CD4-positive, alpha-beta memory T cell (primary cell): Measurements from ENCODE around the gene CCDC198. TPM values are rescaled to one million over a fixed set of nuclear protein-coding genes. Genes with fewer than 3 reads are reported as not detected.

Source experiments
- CTCF ChIA-PET: fragments of 350-600 bp; sonication (Branson Sonifier 250); formaldehyde crosslinking; loops from one replicate; lab custom pipeline; 2021; ENCODE audit warnings: inconsistent platforms; ENCODE audit not compliant: partially characterized antibody; lab: Charles Lee
- POLR2A ChIA-PET: fragments of 350-600 bp; sonication (Branson Sonifier 250); formaldehyde crosslinking; loops from one replicate; lab custom pipeline; 2021; ENCODE audit not compliant: partially characterized antibody; lab: Charles Lee
- DNase-seq, 5 donors: peaks; one replicate each; pipeline versions ENCODE4 v3.0.0 to v3.0.0-alpha.2; 2020 to 2022; ENCODE audit warnings: mixed read lengths in 1 of 5
- H3K27ac ChIP-seq: one replicate; pipeline ENCODE4 v1.7.0; 2013; ENCODE audit warnings: low read depth, low read length
- H3K27me3 ChIP-seq: 2 replicates; pipeline ENCODE4 v1.7.0; 2013; ENCODE audit warnings: mild to moderate bottlenecking, low read length, moderate library complexity; ENCODE audit not compliant: insufficient read depth
- H3K36me3 ChIP-seq: 2 replicates; pipeline ENCODE4 v1.7.0; 2013; ENCODE audit warnings: mild to moderate bottlenecking, low read length, moderate library complexity; ENCODE audit not compliant: insufficient read depth
- H3K4me1 ChIP-seq: 2 replicates; pipeline ENCODE4 v1.7.0; 2013; ENCODE audit warnings: mild to moderate bottlenecking, low read length, moderate library complexity; ENCODE audit not compliant: insufficient read depth
- H3K4me3 ChIP-seq, 2 donors: one replicate each; pipeline ENCODE4 v1.7.0; 2013; ENCODE audit warnings: low read length in 2 of 2, mild to moderate bottlenecking in 1 of 2
- H3K9me3 ChIP-seq, 2 donors: one replicate each; pipeline ENCODE4 v1.7.0; 2013; ENCODE audit warnings: low read length in 2 of 2, control low read depth in 1 of 2; ENCODE audit not compliant: control insufficient read depth in 1 of 2
- H3K27ac Mint-ChIP-seq, 7 donors: one replicate each; pipeline ENCODE4 v1.8.0; 2020 to 2021; ENCODE audit warnings: mixed read lengths in 7 of 7, mild to moderate bottlenecking in 6 of 7, inconsistent platforms in 3 of 7, moderate library complexity in 3 of 7
- H3K27me3 Mint-ChIP-seq, 2 donors: one replicate each; pipeline ENCODE4 v1.8.0; 2020 to 2021; ENCODE audit warnings: mixed read lengths in 2 of 2
- H3K36me3 Mint-ChIP-seq, 2 donors: one replicate each; pipeline ENCODE4 v1.8.0; 2020 to 2021; ENCODE audit warnings: mixed read lengths in 2 of 2, inconsistent platforms in 1 of 2, mild to moderate bottlenecking in 1 of 2
- H3K4me1 Mint-ChIP-seq, 4 donors: one replicate each; pipeline ENCODE4 v1.8.0; 2020 to 2021; ENCODE audit warnings: mixed read lengths in 4 of 4, mild to moderate bottlenecking in 1 of 4
- H3K4me3 Mint-ChIP-seq, 8 donors: one replicate each; pipeline ENCODE4 v1.8.0; 2020 to 2021; ENCODE audit warnings: mixed read lengths in 8 of 8, mild to moderate bottlenecking in 7 of 8, moderate library complexity in 6 of 8, inconsistent platforms in 3 of 8
- H3K9me3 Mint-ChIP-seq, 8 donors: one replicate each; pipeline ENCODE4 v1.8.0; 2020 to 2021; ENCODE audit warnings: mixed read lengths in 8 of 8, mild to moderate bottlenecking in 5 of 8, inconsistent platforms in 3 of 8, moderate library complexity in 1 of 8
- intact Hi-C: fragments of 100-400 bp; cut with micrococcal nuclease; formaldehyde crosslinking; loops from one replicate; pipeline ENCODE4 v1.15.1; 2023
- polyA plus RNA-seq, 2 donors: library from polyadenylated mRNA; unstranded; fragments of 300-500 nt; fragmentation: Illumina TruSeq; gene quantifications; one replicate each; pipeline ENCODE4 v1.2.3, GENCODE V29; 2021
- total RNA-seq, 2 experiments: library from RNA; stranded (reverse); gene quantifications; one replicate each; pipeline ENCODE4 v1.2.3, GENCODE V29; 2021

CCDC198 gene
- total and polyA plus RNA-seq, 4 experiments from 2014 or later = not detected

DNA sequence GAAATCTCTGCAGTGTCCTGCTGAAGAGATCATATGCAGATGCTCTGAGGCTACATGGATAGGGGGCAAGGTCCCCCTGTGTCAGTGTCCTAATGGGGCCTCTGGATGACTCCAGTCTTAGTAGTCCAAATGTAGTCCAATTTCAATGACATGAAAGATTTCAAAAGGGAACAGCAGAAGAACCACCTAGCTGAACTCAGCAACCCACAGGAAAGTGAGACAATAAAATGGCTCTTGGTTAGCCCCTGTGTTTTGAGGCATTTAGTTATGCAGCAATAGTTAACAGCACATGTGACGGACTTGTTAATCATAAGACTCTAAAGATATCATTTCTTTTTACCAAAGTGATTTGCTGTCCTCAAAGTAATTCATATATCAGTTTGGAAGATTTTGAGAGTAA, 22.7 kb downstream of the CCDC198 start:
- no peaks in the 10 kb centered on the region for H3K27me3 ChIP-seq
- DNase-seq = no peak
- no peaks in the 10 kb centered on the region for H3K4me1 ChIP-seq
- Mint-ChIP-seq H3K4me3 (no peak overlapping the region), H3K9me3 (peaks cover 0 to 4% (median 0%) of the 10 kb centered on the region in 8 donors), H3K36me3 (no peaks in the 10 kb centered on the region), H3K27ac (no peak overlapping the region), H3K4me1 (no peaks in the 10 kb centered on the region), H3K27me3 (peaks cover 0 to 1% of the 10 kb centered on the region in 2 donors)
- no peaks in the 10 kb centered on the region for H3K36me3 ChIP-seq
- POLR2A ChIA-PET = no interaction called here
- CTCF ChIA-PET = no interaction called here
- H3K4me3 ChIP-seq = no peak overlapping the region
- no peak overlapping the region for H3K27ac ChIP-seq
- intact Hi-C loops = no loop called here
- H3K9me3 ChIP-seq = no peaks in the 10 kb centered on the region

DNA sequence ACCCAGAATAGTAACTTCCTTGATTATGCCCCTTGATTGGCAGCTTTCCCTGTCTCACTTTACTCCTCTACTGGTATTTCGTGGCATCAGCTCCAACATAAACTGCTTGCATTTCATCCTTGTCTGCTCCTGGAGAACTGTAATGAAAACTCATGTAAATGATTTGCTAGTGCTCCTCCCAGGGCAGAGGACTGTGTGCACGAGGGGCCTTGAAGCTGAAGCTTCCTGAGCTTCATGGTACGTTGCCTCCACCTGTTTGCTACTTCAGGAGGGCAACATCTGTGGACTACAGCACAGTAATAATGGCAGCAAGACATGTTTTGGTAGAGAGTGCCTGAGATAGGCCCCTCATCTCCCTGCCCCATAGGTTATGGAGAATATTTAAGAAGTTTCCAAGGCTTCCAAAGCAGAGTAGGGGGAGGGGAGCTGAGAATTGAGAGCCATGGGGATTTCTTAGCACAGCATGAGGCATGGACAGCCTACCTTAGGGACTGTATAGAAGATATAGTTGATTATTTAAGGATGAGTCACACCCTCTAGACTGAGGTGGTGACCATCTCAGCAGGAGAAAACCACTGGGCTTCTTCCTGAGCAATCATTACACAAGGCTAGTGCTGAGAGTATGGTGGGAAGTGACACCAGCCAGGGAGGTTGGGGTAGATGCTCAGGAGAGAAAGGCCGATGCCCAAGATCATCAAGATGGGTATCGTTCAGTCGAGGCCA, 29.5 kb downstream of the CCDC198 start:
- Mint-ChIP-seq H3K4me1 (no peaks in the 10 kb centered on the region), H3K9me3 (peaks cover 0 to 5% (median 0%) of the 10 kb centered on the region in 8 donors), H3K36me3 (peaks cover 0 to 3% of the 10 kb centered on the region in 2 donors), H3K27ac (no peak overlapping the region), H3K4me3 (no peak overlapping the region), H3K27me3 (peaks cover 2 to 4% of the 10 kb centered on the region in 2 donors)
- H3K4me1 ChIP-seq = no peaks in the 10 kb centered on the region
- CTCF ChIA-PET = no interaction called here
- intact Hi-C loops = no loop called here
- H3K4me3 ChIP-seq = no peak overlapping the region
- POLR2A ChIA-PET = no interaction called here
- H3K27me3 ChIP-seq = no peaks in the 10 kb centered on the region
- no peaks in the 10 kb centered on the region for H3K36me3 ChIP-seq
- H3K27ac ChIP-seq = no peak overlapping the region
- DNase-seq = no peak
- no peaks in the 10 kb centered on the region for H3K9me3 ChIP-seq

DNA sequence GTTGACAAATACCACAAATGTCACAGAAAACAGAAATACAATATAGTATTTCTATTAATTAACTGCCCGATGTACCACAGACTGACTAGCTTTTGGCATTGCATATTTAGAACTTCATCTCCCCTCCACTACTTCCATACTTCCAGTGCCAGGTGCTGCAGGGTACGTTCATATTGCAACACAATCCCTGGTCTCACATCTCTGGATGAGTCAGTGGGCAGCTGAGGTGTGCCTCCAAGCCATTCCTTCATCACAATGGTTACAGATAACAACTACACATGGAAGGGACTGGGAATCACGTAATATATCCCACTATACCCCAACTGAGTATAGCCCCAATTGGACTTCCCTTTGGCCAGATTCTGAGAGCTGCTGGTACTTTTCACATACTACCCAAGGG, 31.1 kb downstream of the CCDC198 start:
- H3K4me3 ChIP-seq = no peak overlapping the region
- H3K4me1 ChIP-seq = no peaks in the 10 kb centered on the region
- Mint-ChIP-seq H3K27ac (no peak overlapping the region), H3K4me3 (no peak overlapping the region), H3K9me3 (peaks cover 0 to 5% (median 0%) of the 10 kb centered on the region in 8 donors), H3K36me3 (peaks cover 0 to 3% of the 10 kb centered on the region in 2 donors), H3K27me3 (peaks cover 2 to 4% of the 10 kb centered on the region in 2 donors), H3K4me1 (no peaks in the 10 kb centered on the region)
- H3K36me3 ChIP-seq = no peaks in the 10 kb centered on the region
- ChIA-PET POLR2A (no interaction called here), CTCF (no interaction called here)
- H3K27me3 ChIP-seq = no peaks in the 10 kb centered on the region
- no peak overlapping the region for H3K27ac ChIP-seq
- no peak for DNase-seq
- no peaks in the 10 kb centered on the region for H3K9me3 ChIP-seq
- intact Hi-C loops = no loop called here

DNA sequence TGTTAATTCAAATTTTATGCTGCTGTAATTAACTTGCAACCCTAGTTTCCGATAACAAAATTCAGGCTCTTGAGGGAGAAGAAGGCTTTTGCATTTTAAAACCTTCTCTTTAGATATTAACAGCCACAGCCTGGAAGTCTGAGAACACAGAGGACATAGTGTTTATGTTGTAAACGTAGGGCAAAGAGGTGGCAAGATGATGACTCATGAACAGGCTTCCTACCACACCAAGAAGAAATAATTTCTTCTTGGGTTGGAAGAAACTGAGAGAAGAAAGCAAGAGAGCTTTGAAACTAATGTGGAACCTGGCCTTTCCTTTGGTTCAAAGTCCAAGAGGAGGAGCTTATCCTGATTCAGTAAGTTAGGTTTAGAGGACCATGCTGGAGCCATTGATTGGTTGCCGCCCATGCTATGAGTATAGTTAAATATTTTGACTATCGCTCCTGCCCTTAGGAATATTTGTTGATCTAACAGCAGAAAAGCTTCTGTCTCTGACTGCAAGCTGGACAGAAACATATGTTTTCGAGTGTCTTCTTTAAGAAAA, 31.8 kb downstream of the CCDC198 start:
- H3K4me3 ChIP-seq = no peak overlapping the region
- DNase-seq = no peak
- no peak overlapping the region for H3K27ac Mint-ChIP-seq
- H3K4me1 ChIP-seq = no peaks in the 10 kb centered on the region
- no peaks in the 10 kb centered on the region for H3K4me1 Mint-ChIP-seq
- peaks cover 2 to 4% of the 10 kb centered on the region in 2 donors for H3K27me3 Mint-ChIP-seq
- POLR2A ChIA-PET = no interaction called here
- peaks cover 0 to 7% (median 0%) of the 10 kb centered on the region in 8 donors for H3K9me3 Mint-ChIP-seq
- no peaks in the 10 kb centered on the region for H3K9me3 ChIP-seq
- intact Hi-C loops = no loop called here
- H3K36me3 Mint-ChIP-seq = peaks cover 0 to 3% of the 10 kb centered on the region in 2 donors
- H3K36me3 ChIP-seq = no peaks in the 10 kb centered on the region
- H3K27me3 ChIP-seq = no peaks in the 10 kb centered on the region
- no peak overlapping the region for H3K27ac ChIP-seq
- CTCF ChIA-PET = no interaction called here
- H3K4me3 Mint-ChIP-seq = no peak overlapping the region

DNA sequence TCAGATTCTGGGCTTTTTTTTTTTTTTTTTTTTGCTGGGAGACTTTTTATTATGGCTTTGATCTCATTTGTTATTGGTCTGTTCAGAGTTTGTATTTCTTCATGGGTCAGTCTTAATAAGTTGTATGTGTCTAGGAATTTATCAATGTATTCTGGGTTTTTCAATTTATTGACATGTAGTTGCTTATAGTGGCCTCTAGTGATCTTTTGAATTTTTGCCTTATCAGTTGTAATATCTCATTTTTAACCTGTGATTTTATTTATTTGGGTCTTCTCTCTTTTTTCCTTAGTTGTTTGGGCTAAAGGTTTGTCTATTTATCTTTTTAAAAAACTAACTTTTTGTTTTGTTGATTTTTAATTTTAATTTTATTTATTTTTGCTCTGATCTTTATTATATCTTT, 57.7 kb downstream of the CCDC198 start:
- H3K36me3 ChIP-seq = no peaks in the 10 kb centered on the region

DNA sequence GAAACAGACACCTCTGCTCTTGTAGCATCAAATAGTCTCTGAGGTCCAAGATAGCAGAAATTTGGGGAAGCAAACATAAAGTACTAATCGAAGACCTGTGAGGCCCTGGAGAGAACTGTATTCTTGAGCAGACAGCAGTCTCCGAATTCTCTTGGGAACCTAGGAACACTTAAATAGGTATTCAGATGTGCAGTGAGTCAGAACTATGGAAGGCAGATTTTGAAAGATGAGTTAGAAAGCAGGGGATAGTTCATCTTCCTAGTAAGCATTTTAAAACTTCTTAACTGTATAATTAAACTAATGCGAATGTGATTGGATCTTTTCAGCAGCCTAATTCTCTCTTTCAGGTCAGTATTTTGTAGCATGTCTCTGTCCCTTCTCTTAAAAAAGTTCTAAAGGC, 72.7 kb downstream of the CCDC198 start:
- no peaks in the 10 kb centered on the region for H3K36me3 ChIP-seq
- no peaks in the 10 kb centered on the region for H3K27me3 ChIP-seq
- Mint-ChIP-seq H3K4me1 (no peaks in the 10 kb centered on the region), H3K9me3 (no peaks in the 10 kb centered on the region), H3K36me3 (no peaks in the 10 kb centered on the region), H3K4me3 (no peak overlapping the region), H3K27ac (no peak overlapping the region), H3K27me3 (no peaks in the 10 kb centered on the region)
- no peaks in the 10 kb centered on the region for H3K4me1 ChIP-seq
- H3K4me3 ChIP-seq = no peak overlapping the region
- CTCF ChIA-PET = no interaction called here
- DNase-seq = no peak
- POLR2A ChIA-PET = no interaction called here
- intact Hi-C loops = no loop called here
- H3K9me3 ChIP-seq = no peaks in the 10 kb centered on the region
- no peak overlapping the region for H3K27ac ChIP-seq

More for the DNA sequence above, 57.7 kb downstream of the CCDC198 start:
- DNase-seq = no peak
- intact Hi-C loops = no loop called here
- ChIA-PET POLR2A (no interaction called here), CTCF (no interaction called here)
- Histone ChIP-seq H3K4me3 (no peak overlapping the region), H3K27ac (no peak overlapping the region), H3K27me3 (no peaks in the 10 kb centered on the region), H3K4me1 (no peaks in the 10 kb centered on the region), H3K9me3 (no peaks in the 10 kb centered on the region)
- Mint-ChIP-seq H3K27ac (no peak overlapping the region), H3K4me3 (no peak overlapping the region), H3K36me3 (no peaks in the 10 kb centered on the region), H3K27me3 (peaks cover 0 to 6% of the 10 kb centered on the region in 2 donors), H3K9me3 (peaks cover 0 to 7% (median 1%) of the 10 kb centered on the region in 8 donors), H3K4me1 (no peaks in the 10 kb centered on the region)

DNA sequence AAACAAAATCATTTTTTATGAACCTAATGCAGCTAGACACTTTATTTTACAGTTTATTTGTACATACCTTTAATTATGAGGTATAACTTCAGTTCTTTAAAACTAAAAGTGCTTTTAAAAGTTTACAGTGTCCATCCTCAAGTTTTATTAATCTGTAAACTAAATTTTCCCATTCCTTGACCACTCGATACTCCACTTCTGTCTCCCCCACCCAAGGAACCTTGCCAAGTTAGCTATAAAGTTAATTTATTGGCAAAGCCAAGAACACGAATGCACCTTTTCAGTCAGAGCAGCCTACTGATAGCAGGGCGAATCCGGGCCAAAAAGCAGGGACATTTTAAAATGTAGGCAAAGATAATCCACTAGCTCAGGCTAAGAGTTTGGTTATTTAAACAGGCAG, 73.6 kb downstream of the CCDC198 start:
- Mint-ChIP-seq H3K36me3 (no peaks in the 10 kb centered on the region), H3K9me3 (no peaks in the 10 kb centered on the region), H3K27ac (no peak overlapping the region), H3K4me1 (no peaks in the 10 kb centered on the region), H3K4me3 (no peak overlapping the region), H3K27me3 (no peaks in the 10 kb centered on the region)
- H3K9me3 ChIP-seq = no peaks in the 10 kb centered on the region
- H3K36me3 ChIP-seq = no peaks in the 10 kb centered on the region
- no peaks in the 10 kb centered on the region for H3K4me1 ChIP-seq
- intact Hi-C loops = no loop called here
- ChIA-PET CTCF (no interaction called here), POLR2A (no interaction called here)
- no peak for DNase-seq
- H3K27ac ChIP-seq = no peak overlapping the region
- H3K4me3 ChIP-seq = no peak overlapping the region
- H3K27me3 ChIP-seq = no peaks in the 10 kb centered on the region
